Subcutaneous abdominal adipose tissue (tissue), 5 donors: ENCODE measurements around the gene CALR3.
"Not testable (repeated sequence)": the region's sequence is repeated elsewhere in the genome, so short reads cannot be mapped to it uniquely, and the experiment has no call there.

Source experiments
- H3K27ac ChIP-seq: one replicate; pipeline ENCODE4 v1.7.0; 2013; ENCODE audit warnings: low read depth, mild to moderate bottlenecking, inconsistent platforms, low read length, moderate library complexity
- H3K27me3 ChIP-seq, 5 donors: one replicate each; pipeline ENCODE4 v1.7.0; 2013; ENCODE audit warnings: low read length in 5 of 5, inconsistent platforms in 1 of 5; ENCODE audit not compliant: control insufficient read depth in 5 of 5, insufficient read depth in 4 of 5
- H3K36me3 ChIP-seq, 5 donors: one replicate each; pipeline ENCODE4 v1.7.0; 2013; ENCODE audit warnings: low read length in 5 of 5; ENCODE audit not compliant: control insufficient read depth in 5 of 5, insufficient read depth in 5 of 5
- H3K4me1 ChIP-seq, 5 donors: one replicate each; pipeline ENCODE4 v1.7.0; 2013; ENCODE audit warnings: low read length in 5 of 5, mild to moderate bottlenecking in 3 of 5, moderate library complexity in 1 of 5; ENCODE audit not compliant: control insufficient read depth in 5 of 5, insufficient read depth in 5 of 5
- H3K4me3 ChIP-seq, 5 donors: one replicate each; pipeline ENCODE4 v1.7.0; 2013; ENCODE audit warnings: low read length in 5 of 5, low read depth in 1 of 5
- H3K9ac ChIP-seq, 5 donors: one replicate each; pipeline ENCODE4 v1.7.0; 2013; ENCODE audit warnings: low read length in 5 of 5, mild to moderate bottlenecking in 4 of 5, moderate library complexity in 3 of 5
- H3K9me3 ChIP-seq, 5 donors: one replicate each; pipeline ENCODE4 v1.7.0; 2013; ENCODE audit warnings: low read length in 5 of 5; ENCODE audit not compliant: control insufficient read depth in 5 of 5
- donor health status: healthy.
- donor health status: healthy.
- donor health status: healthy.
- donor health status: healthy.
- donor health status: healthy.

Gene CALR3

DNA sequence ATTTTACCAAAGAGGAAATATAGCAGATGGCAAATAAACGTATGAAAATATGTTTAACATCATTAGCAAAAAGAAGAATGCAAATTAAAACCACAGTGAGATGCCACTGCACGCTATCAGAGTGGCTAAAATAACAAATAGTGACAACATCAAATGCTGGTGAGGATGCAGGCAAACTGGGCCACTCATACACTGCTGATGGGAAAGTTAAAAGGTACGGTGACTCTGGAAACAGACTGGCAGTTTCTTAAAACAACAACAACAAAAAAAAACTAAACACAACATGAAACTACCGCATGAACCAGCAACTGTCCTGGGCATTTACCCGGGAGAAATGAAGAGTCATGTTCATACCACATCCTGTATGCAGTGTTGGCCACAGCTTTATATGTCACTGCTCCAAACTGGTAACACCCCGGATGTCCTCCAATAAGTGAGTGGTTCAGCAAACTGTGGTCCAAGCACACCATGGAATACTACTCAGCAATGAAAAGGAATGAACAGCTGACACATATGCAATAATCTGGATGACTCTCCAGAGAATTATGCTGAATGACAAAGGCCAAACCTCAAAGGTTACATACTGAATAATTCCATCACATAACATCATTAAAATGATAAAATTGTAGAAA lies 46.5 kb downstream of the CALR3 start:
- no peaks in the 10 kb centered on the region for H3K27me3 ChIP-seq
- H3K36me3 ChIP-seq: no peaks in the 10 kb centered on the region
- H3K4me1 ChIP-seq: peaks cover 7 to 45% (median 32%) of the 10 kb centered on the region in 5 donors
- no peak overlapping the region for H3K9ac ChIP-seq
- H3K9me3 ChIP-seq: no peaks in the 10 kb centered on the region
- H3K4me3 ChIP-seq: no peak overlapping the region
- no peak overlapping the region for H3K27ac ChIP-seq

DNA sequence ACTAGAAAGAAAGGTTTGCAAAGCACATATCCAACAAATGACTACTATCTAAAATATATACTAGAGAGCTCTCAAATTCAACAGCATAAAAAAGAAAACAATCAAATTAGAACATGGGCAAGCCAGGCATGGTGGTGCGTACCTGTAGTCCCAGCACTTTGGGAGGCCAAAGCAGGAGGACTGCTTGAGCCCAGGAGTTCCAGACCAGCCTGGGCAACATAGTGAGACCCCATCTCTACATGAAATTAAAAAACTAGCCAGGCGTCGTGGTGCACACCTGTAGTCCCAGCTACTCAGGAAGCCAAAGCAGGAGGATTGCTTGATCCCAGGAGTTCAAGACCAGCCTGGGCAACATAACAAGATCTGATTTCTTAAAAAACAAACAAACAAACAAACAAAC lies 47.1 kb downstream of the CALR3 start:
- H3K4me1 ChIP-seq: peaks cover 7 to 43% (median 31%) of the 10 kb centered on the region in 5 donors
- not testable (repeated sequence) for H3K36me3 ChIP-seq, H3K9me3 ChIP-seq, H3K4me3 ChIP-seq, H3K27ac ChIP-seq, H3K9ac ChIP-seq, H3K27me3 ChIP-seq

GRCh38 chr19:16446724-16447368 lies 49.1 kb downstream of the CALR3 start:
- H3K4me3 ChIP-seq: peak overlapping the region in 2 of 5 donors; percentile 3 to 31
- no peaks in the 10 kb centered on the region for H3K36me3 ChIP-seq
- no peaks in the 10 kb centered on the region for H3K27me3 ChIP-seq
- peak overlapping the region in 3 of 5 donors; percentile 38 to 41 (median 39) for H3K9ac ChIP-seq
- peak overlapping the region; percentile 11 for H3K27ac ChIP-seq
- H3K9me3 ChIP-seq: no peaks in the 10 kb centered on the region
- H3K4me1 ChIP-seq: peaks cover 12 to 54% (median 41%) of the 10 kb centered on the region in 5 donors

GRCh38 chr19:16446108-16446723 lies 49.8 kb downstream of the CALR3 start:
- Histone ChIP-seq H3K27ac (peak overlapping the region; percentile 11), H3K4me1 (peaks cover 12 to 58% (median 41%) of the 10 kb centered on the region in 5 donors), H3K4me3 (peak overlapping the region in 2 of 5 donors; percentile 3 to 31), H3K27me3 (no peaks in the 10 kb centered on the region), H3K9me3 (no peaks in the 10 kb centered on the region), H3K9ac (peak overlapping the region in 2 of 5 donors; percentile 38 to 41), H3K36me3 (no peaks in the 10 kb centered on the region)

- no peak overlapping the region for H3K4me3 ChIP-seq
- no peak overlapping the region for H3K27ac ChIP-seq
- no peak overlapping the region for H3K9ac ChIP-seq
- peaks cover 12 to 64% (median 46%) of the 10 kb centered on the region in 5 donors for H3K4me1 ChIP-seq
- H3K36me3 ChIP-seq: peaks cover 0 to 5% (median 5%) of the 10 kb centered on the region in 5 donors
- no peaks in the 10 kb centered on the region for H3K9me3 ChIP-seq
- H3K27me3 ChIP-seq: no peaks in the 10 kb centered on the region
Measured at GRCh38 chr19:16445238-16446107, 50.5 kb downstream of the CALR3 start.

GRCh38 chr19:16444269-16444600 lies 51.7 kb downstream of the CALR3 start:
- no peaks in the 10 kb centered on the region for H3K27me3 ChIP-seq
- H3K27ac ChIP-seq: no peak overlapping the region
- peaks cover 12 to 65% (median 46%) of the 10 kb centered on the region in 5 donors for H3K4me1 ChIP-seq
- no peak overlapping the region for H3K9ac ChIP-seq
- H3K9me3 ChIP-seq: no peaks in the 10 kb centered on the region
- H3K36me3 ChIP-seq: peaks cover 0 to 13% (median 5%) of the 10 kb centered on the region in 5 donors
- no peak overlapping the region for H3K4me3 ChIP-seq

- H3K9ac ChIP-seq: peak overlapping the region in 1 of 5 donors; percentile 38
- H3K4me1 ChIP-seq: peaks cover 12 to 65% (median 46%) of the 10 kb centered on the region in 5 donors
- H3K27me3 ChIP-seq: no peaks in the 10 kb centered on the region
- no peak overlapping the region for H3K27ac ChIP-seq
- H3K9me3 ChIP-seq: no peaks in the 10 kb centered on the region
- no peak overlapping the region for H3K4me3 ChIP-seq
- H3K36me3 ChIP-seq: peaks cover 0 to 21% (median 6%) of the 10 kb centered on the region in 5 donors
Measured at GRCh38 chr19:16442386-16443276, 53.3 kb downstream of the CALR3 start.

DNA sequence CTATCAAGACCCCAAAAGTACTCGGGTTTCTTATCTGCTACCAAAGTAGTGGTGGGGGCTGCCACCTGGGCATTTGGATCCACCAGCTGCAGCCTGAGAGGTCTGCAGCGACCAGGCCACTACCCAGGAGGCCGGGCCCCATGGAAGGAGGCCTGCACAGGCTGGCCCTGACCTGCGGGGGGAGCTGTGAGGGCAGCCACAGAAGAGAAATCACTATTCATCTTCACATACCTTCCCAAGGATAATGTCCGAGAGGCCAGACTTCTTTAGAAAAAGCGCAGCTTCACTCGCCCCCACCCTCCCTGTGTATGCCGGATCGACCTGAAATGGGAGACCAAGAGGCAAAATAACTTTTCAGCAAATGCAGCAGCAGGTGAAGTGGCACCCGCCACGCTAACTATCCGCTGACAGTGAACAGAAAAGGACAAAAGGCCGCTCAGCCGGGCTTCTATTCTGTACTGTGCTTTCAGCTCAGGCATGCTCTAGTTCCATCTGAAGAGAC lies 54.3 kb downstream of the CALR3 start:
- Histone ChIP-seq H3K27ac (no peak overlapping the region), H3K9me3 (no peaks in the 10 kb centered on the region), H3K36me3 (peaks cover 4 to 28% (median 15%) of the 10 kb centered on the region in 5 donors), H3K4me3 (no peak overlapping the region), H3K9ac (no peak overlapping the region), H3K4me1 (peaks cover 9 to 56% (median 40%) of the 10 kb centered on the region in 5 donors), H3K27me3 (no peaks in the 10 kb centered on the region)

DNA sequence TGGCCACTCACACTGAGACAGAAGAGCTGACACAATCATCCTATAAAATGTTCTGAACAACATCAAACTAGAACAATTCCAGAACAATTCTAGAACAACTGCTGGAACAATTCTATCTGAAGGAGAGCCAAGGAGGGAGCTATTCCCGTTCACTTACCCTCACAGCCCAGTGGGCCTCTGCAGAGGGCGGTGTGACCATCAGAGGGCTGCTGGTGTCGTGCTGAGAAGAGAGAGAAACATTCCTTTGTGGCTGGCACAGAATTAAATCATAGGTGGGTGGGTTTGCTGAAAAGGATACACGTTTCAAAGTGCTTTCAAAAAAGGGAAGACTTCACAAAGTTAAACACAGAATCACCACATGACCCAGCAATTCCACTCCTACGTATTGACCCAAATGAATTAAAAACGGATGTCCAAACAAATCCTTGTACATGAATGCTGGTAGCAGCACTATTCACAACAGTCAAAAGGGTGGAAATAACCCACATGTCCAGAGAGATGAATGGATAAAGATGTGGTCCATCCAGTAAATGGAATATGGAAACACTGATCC lies 59.1 kb downstream of the CALR3 start:
- H3K9me3 ChIP-seq: no peaks in the 10 kb centered on the region
- H3K27me3 ChIP-seq: no peaks in the 10 kb centered on the region
- no peak overlapping the region for H3K4me3 ChIP-seq
- peak overlapping the region; percentile 21 for H3K27ac ChIP-seq
- H3K9ac ChIP-seq: peak overlapping the region in 1 of 5 donors; percentile 10
- peaks cover 7 to 37% (median 25%) of the 10 kb centered on the region in 5 donors for H3K4me1 ChIP-seq
- H3K36me3 ChIP-seq: peaks cover 4 to 59% (median 32%) of the 10 kb centered on the region in 5 donors
